ENCODE measurements around the gene ATL3.
"Not testable (repeated sequence)": the region's sequence is repeated elsewhere in the genome, so short reads cannot be mapped to it uniquely, and the experiment has no call there.

Gene ATL3

DNA sequence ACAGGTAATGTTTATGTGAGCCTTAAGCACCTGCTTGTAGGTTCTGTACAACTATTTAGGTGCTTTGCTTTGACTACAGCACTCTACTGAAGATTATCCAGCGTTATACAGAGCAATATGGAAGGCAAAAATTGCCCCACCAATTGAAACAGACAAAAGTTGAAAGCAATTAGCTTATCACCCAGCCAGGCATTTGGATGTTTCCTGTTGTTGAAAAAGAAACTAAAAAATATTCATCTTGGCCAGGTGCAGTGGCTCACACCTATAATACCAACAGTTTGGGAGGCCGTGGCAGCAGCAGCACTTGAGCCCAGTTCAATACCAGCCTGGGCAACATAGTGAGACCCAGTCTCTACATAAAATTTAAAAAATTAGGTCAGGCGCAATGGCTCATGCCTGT, 18.5 kb downstream of the ATL3 start:
- in situ Hi-C loops (cut with MboI; ENCODE audit: low pct_unique_long_range_greater_than_20kb, low sequenced_read_pairs, unreplicated experiment), result no loop called here
- TF ChIP-seq, protein P1, sequence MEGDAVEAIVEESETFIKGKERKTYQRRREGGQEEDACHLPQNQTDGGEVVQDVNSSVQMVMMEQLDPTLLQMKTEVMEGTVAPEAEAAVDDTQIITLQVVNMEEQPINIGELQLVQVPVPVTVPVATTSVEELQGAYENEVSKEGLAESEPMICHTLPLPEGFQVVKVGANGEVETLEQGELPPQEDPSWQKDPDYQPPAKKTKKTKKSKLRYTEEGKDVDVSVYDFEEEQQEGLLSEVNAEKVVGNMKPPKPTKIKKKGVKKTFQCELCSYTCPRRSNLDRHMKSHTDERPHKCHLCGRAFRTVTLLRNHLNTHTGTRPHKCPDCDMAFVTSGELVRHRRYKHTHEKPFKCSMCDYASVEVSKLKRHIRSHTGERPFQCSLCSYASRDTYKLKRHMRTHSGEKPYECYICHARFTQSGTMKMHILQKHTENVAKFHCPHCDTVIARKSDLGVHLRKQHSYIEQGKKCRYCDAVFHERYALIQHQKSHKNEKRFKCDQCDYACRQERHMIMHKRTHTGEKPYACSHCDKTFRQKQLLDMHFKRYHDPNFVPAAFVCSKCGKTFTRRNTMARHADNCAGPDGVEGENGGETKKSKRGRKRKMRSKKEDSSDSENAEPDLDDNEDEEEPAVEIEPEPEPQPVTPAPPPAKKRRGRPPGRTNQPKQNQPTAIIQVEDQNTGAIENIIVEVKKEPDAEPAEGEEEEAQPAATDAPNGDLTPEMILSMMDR (IDR thresholded peaks at IDR 0.05; ENCODE audit: extremely low read depth, insufficient read depth, missing control alignments), result no peak
- no peak for DNase-seq (ENCODE audit: low spot score)

DNA sequence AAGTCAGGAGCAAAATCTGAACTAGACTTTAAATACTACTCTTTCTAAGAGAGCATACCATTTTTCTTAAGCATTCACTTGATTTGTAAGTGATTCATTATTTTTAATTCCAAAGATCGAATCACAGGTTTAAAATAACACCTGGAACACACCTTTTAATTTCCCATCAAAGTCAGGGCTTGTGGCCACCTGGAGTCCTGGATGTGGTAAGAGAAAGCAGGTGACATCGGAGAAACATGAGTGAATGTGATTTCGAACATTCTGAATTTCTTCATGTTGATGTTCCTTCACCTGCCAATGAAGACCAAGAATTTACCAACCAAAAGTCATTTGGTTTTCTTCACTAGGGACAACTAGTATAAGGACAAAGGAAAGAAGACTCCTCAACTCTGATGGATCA, 28.0 kb downstream of the ATL3 start:
- in situ Hi-C loops (cut with MboI; ENCODE audit: low pct_unique_long_range_greater_than_20kb, low sequenced_read_pairs, unreplicated experiment), result loop anchor here (10.0 to 25.0 kb wide), 2 partner anchors 92 to 631 kb away; partner anchors contain the start of gene SLC22A8
- TF ChIP-seq, protein P1 (IDR thresholded peaks at IDR 0.05; ENCODE audit: extremely low read depth, insufficient read depth, missing control alignments), result no peak
- no peak for DNase-seq (ENCODE audit: low spot score)

DNA sequence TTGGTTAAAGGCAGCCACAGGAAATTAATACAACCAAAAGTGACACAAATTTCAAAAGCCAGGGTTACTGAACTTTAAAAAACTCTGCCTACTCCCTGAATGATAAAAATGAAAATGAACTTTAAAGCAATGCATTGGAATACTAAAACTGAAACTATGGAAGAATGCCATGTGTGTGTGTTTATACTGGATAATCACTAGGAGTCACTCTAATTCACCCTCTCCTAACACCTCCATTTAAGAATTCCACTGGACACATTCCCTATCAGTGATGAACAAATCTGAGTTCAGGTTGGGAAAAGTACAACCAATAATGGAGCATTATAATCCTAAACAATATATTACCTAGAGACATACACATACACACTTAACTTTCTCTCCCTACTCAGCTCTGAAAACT, 29.4 kb downstream of the ATL3 start:
- TF ChIP-seq, protein P1 (IDR thresholded peaks at IDR 0.05; ENCODE audit: extremely low read depth, insufficient read depth, missing control alignments), result no peak
- in situ Hi-C loops (cut with MboI; ENCODE audit: low pct_unique_long_range_greater_than_20kb, low sequenced_read_pairs, unreplicated experiment), result loop anchor here (10.0 to 25.0 kb wide), 2 partner anchors 93 to 629 kb away; partner anchors contain the start of gene SLC22A8
- DNase-seq (ENCODE audit: low spot score), result no peak

DNA sequence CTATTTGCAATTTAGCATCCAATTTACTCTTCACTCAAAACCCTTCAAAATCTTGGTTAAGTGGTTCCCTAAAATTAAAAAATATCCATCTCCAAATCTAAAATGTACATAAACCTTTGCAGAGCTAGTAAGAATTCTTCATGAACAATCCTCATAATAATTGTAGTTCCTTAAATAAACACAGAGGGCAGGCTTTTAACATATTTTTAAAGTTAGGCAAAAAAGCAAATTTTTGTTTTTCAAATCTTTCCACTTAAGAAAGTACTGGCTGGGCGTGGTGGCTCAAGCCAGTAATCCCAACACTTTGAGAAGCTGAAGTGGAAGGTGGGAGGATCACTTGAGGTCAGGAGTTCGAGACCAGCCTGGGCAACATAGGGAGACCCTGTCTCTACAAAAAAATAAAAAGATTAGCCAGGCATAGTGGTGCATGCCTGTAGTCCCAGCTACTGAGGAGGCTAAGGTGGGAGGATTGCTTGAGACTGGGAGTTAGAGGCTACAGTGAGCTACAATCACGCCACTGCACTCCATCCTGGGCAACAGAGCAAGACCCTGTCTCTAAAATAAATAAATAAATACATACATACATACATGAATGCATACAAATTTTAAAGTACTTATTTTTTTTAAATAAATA, 31.9 kb downstream of the ATL3 start:
- DNase-seq (ENCODE audit: low spot score), result no peak
- TF ChIP-seq, protein P1 (IDR thresholded peaks at IDR 0.05; ENCODE audit: extremely low read depth, insufficient read depth, missing control alignments), result peak; percentile 42
- in situ Hi-C loops (cut with MboI; ENCODE audit: low pct_unique_long_range_greater_than_20kb, low sequenced_read_pairs, unreplicated experiment), result loop anchor here (25.0 kb wide), 1 partner anchor 627 kb away; the partner anchor contains the start of gene SLC22A8

DNA sequence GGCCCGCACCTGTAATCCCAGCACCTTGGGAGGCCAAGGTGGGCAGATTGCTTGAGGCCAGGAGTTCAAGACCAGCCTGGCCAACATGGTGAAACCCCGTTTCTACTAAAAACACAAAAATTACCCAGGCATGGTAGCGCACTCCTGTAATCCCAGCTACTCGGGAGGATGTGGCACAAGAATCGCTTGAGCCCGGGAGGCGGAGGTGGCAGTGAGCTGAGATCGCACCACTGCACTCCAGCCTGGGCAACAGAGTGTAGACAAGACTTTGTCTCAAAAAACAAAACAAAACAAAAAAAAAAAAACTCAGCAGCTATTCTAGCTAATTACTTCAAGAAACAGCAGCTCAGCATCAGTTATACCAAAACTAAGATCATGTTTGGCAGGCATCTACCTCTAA, 32.7 kb downstream of the ATL3 start:
- in situ Hi-C loops (cut with MboI; ENCODE audit: low pct_unique_long_range_greater_than_20kb, low sequenced_read_pairs, unreplicated experiment), result loop anchor here (25.0 kb wide), 1 partner anchor 626 kb away; the partner anchor contains the start of gene SLC22A8

DNA sequence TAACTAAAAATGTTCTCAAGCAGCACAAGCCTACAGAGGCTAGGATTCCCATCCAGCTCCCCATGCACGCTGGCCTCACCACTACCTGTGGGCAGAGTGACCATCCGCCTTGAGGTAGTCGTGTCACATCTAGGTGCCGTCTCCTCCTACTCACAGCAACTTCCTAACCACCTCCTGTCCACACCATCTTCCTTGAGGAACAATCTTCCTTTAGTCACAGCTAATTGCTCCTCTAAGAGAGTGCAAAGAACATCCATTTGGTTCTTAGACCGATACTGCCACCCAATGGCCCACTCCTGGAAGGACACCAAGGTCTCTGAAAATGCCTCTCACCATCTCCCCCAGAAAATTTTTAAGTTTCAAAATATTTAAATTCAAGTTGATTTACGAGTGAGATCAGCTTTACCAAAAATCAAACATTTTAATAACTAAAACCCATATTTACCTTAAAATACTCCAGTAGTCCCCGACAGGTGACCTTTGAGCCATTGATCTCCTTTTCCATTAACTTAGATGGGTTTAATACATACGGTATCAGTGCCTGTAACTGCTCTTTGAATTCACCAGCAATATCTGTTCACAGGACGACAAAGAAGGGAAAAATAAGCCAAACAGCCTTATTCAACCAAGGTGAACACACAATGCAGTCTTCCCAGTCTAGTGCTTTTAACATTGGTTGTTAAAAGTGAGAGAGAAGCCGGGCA, 35.3 kb downstream of the ATL3 start:
- TF ChIP-seq, protein P1 (IDR thresholded peaks at IDR 0.05; ENCODE audit: extremely low read depth, insufficient read depth, missing control alignments), result peak; percentile 76
- DNase-seq (ENCODE audit: low spot score), result peak; percentile 67
- in situ Hi-C loops (cut with MboI; ENCODE audit: low pct_unique_long_range_greater_than_20kb, low sequenced_read_pairs, unreplicated experiment), result loop anchor here (25.0 kb wide), 1 partner anchor 624 kb away; the partner anchor contains the start of gene SLC22A8

More for the DNA sequence above, 32.7 kb downstream of the ATL3 start:
- DNase-seq (ENCODE audit: low spot score), result not testable (repeated sequence)

DNA sequence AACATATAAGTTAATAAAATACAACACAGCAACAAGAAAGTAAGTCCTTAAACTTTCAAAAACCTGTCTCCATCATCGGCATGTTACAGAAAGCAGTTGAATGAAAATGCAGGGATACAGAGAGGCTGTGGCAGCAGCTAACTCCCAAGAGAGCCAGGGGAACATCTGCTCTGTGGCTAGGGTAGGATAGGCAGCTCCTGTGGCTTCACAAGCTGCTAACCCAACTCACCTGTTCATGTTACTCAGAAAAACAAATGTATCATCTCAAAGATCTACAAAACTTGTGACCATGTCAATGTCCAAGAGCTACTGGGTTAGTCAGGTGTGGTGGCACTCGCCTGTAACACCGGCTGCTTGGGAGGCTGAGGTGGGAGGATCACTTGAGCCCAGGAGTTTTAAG, 41.8 kb downstream of the ATL3 start:
- DNase-seq (ENCODE audit: low spot score), result no peak
- in situ Hi-C loops (cut with MboI; ENCODE audit: low pct_unique_long_range_greater_than_20kb, low sequenced_read_pairs, unreplicated experiment), result loop anchor here (25.0 kb wide), 1 partner anchor 617 kb away; the partner anchor contains the start of gene SLC22A8
- TF ChIP-seq, protein P1 (IDR thresholded peaks at IDR 0.05; ENCODE audit: extremely low read depth, insufficient read depth, missing control alignments), result no peak

Measured in GM13977 (cell line).